ENCODE data around the gene HSBP1.

Gene HSBP1

DNA sequence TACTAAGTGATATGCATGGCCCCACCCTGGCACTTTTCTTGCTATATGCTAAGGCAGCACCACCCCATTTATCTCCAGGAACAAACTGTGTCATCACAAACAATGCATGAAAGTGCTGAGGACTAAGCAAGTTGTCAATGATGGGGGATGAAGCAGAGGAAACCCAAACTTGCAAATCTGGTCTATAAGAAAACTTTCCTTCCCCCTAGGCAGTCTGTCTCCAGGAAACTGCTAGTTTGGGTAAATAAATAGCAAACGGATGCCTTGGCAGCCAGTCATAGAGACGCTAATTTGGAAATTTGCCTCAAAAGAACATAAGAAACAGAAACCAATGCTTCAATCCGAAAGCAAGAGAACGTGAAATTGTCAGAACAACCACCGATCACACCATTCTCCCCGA lies 5.6 kb upstream of the HSBP1 start:
- intact Hi-C loops (cut with DNase I) = no loop called here
- no peak for DNase-seq

DNA sequence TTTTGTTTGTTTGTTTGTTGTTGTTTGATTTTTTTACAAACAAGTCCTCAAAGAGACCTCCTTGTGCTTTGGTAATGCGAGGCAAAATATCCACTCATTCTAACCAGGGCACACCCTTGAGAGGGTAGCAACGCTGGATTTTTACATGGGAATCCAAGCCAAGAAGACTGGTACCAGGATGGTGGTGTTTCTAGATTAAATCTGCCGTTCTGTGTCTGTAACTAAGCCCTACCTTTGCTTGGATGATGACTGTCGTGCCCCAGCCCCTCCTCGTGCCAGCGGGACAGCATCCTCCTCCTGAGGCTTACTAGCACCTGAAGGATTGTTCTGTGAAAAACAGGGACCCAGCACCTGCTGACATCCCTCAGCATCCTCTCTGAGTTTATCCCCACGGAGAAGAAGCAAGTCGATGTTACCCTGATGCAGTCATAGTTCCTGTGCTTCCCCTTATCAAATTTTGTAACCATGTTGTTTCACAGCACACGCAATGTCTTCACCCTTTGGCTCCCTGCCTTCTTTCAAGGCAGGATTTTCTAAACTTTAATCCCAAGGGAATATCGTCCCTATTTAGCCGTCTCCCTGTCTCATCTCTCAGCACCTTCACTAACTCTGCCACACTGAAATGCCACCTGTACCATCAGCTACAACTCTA lies 5.1 kb upstream of the HSBP1 start:
- DNase-seq = no peak
- intact Hi-C loops (cut with DNase I) = no loop called here

DNA sequence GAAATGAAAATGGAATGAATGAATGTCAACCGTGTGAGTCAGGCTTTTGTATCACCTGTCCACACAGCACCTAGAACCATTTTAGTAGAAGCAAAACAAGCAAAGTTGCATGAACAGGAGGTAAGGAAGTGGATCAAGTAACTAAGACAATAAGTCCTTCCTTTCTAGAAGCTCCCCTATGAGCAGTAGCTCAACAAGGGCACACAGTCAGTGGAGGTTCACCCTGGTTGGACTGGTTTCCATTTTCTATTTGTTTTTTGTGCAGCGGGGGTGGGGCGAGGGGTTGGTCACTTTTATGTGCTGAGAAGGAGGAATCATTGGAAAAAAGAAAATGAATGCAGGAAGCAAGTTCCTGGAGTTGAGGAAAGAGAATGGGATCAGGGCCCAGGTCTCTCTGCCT lies 4.0 kb upstream of the HSBP1 start:
- intact Hi-C loops (cut with DNase I) = no loop called here
- DNase-seq = no peak

DNA sequence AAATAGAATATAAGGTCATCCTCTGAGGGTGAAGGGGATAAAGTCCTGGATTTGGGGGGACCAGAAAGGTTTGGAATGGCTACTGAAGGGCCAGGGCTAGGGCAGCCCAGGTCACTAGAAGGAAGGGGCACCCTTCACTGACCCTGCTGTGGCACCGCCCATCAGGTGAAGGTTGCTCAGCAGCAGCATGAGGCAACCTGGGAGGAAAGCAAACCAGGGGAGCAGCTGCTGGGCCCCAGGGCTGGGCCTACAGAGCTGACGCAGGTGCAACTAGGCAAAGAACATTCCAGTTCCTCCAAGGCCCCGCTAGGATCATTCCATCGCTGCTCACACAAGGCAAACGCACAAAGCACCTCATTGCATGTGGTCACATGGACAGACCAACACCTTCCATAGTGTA lies 3.4 kb upstream of the HSBP1 start:
- no peak for DNase-seq
- intact Hi-C loops (cut with DNase I) = no loop called here

DNA sequence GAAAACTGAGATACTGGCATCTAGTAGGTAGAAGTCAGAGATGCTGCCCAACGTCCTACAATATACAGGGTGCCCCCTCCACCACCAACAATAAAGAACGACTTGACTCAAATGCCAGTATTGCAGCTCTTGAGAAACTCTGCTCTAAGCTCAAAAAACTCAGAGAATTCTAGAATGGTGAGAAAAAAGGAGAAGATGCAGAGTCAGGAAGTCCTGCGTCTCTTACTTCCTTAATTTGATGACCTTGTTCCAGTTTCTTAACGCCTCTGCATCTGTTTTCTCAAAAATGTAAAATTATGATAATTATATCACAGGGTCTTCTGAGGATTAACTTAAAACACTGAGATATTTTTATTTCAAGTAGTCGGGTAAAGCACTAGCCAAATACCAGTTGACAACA lies 1.7 kb upstream of the HSBP1 start:
- intact Hi-C loops (cut with DNase I) = no loop called here
- DNase-seq = no peak

DNA sequence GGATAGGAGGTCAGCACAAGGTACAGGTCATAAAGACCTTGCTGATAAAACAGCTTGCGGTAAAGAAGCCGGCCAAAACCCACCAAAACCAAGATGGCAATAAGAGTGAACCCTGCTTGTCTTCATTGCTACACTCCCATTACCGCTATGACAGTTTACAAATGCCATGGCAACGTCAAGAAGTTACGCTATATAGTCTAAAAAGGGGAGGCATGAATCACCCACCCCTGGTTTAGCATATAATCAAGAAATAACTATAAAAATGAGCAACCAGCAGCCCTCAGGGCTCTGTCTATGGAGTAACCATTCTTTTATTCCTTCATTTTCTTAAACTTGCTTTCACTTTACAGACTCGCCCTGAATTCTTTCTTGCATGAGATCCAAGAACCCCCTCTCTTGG lies 1.0 kb upstream of the HSBP1 start:
- intact Hi-C loops (cut with DNase I) = no loop called here
- peak in 1 of 42 donors; percentile 14 for DNase-seq

DNA sequence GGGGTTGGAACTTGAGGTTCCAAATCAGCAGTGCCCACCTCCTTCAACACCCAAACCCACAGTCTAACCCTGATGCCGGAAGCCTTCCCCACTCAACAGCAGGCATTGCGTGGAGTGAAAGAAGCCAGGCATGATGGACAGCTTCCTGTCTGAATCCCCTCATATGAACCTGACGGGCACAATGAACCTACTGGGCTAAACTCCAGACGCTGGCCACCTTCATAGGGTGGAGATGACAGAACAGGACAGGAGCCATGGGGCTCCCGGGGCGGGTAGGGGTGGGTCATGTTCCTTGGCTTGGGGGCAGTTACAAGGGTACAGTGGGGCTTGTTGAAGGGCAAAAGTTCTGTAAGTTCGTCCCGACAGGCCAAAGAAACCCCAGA lies 460 bp upstream of the HSBP1 start:
- intact Hi-C loops (cut with DNase I) = no loop called here
- DNase-seq = peak in 1 of 42 donors; percentile 23

DNA sequence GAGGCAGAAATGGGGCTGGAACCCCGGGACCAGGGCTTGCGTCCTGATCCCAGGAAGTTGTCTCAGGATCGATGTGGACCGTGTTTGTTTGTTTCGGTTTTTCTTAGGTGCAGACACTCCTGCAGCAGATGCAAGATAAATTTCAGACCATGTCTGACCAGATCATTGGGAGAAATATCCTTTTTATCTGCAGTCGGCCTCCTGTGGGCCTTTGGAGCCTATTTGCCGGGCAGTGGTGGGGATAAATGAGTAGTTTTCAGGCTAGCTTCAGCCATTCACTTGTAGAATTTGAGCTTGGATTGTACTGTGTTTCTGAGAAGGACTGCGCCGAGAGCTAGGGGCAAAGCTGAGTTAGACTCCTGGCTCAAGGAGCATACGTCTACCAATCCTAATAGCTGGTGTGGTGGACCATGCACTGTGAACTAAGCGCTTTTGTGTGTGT lies 816 bp downstream of the HSBP1 start:
- intact Hi-C loops (cut with DNase I) = no loop called here
- DNase-seq = no peak

DNA sequence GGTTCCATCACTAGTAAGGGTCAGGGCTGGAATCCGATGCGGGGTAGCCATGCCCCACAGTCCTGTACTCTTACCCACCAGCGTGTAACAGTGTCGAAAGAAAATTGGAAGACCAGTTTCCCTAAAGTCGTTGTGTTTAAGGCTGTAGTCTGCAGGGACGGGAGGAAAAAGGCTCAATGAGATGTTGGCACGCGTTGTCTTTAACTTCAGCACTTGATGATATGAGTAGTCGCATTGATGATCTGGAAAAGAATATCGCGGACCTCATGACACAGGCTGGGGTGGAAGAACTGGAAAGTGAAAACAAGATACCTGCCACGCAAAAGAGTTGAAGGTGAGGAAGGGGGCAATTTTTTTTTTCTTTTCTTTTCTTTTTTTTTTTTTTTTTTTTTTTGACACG lies 1.3 kb downstream of the HSBP1 start:
- DNase-seq = no peak
- intact Hi-C loops (cut with DNase I) = no loop called here

DNA sequence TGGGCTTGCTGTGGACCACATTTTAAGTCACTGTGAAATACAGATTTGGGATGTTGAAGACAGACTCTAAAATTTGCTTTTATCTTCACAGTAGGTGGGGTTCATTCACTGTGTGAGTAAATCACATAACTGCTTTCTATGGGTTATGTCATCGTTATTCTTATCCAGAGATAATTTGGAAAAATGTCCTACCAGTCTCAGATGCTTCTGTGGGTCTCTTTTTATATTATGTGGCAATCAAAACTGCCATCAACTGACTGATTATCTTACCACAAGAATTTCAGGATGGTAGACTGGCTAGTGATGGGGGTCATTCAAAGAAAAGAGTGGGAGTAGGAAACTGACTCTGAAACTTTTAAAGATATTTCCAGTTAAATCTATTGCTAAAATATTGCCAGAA lies 3.1 kb downstream of the HSBP1 start:
- no peak for DNase-seq
- intact Hi-C loops (cut with DNase I) = no loop called here

DNA sequence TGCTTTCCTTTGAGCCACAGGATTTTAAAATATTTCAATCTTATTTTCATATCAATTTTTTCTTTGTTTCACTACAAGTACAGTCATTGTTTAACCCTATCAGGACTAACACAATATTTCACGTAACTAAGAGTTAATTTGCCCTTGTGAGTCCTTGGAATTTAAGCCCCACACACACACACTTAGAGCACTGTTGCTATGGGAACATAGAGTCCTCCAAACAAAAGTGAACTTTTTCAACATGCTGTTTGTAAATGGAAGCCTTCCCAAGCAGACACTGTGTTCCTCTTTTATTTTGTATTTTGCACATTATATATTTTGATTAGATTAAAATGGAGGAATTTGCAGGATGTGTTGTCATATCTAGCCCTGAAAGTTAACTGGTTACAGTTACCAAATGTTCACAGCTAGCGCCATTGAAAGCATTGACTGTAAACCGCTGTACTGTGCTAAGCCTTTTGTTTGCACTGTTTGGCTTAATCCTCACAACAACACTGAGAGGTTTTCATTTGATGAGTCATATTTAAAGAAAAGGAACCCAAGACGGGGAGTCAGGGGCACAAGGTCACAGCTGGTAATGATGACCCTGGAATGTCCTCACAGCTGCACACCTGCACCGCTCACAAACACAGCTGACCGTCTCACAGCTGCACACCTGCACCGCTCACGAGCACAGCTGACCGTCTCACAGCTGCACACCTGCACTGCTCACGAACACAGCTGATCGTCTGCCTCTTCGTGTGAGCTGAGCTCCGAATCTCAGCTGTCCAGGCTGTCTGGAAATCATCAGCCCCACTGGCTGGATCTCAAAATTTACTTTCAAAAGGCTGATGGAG lies 6.3 kb downstream of the HSBP1 start:
- peak in 1 of 42 donors; percentile 18 for DNase-seq

DNA sequence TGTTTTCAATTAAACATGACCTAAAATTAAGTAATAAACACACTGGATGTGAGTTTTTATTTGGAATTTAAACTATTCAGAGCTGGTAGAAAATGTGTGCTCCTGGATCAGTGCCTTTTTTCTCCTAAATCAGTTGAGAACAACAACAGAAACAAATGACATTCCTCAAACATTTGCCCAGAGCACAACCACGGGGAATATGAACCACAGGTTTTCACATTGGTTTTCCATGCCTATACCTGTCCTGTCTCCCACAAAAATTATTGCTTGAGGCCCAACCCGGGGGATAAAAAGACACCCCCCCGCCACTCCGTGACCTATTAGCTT lies 6.8 kb downstream of the HSBP1 start:
- DNase-seq = no peak
- intact Hi-C loops (cut with DNase I) = no loop called here

More for the DNA sequence above, 6.3 kb downstream of the HSBP1 start:
- intact Hi-C loops (cut with DNase I) = no loop called here

DNA sequence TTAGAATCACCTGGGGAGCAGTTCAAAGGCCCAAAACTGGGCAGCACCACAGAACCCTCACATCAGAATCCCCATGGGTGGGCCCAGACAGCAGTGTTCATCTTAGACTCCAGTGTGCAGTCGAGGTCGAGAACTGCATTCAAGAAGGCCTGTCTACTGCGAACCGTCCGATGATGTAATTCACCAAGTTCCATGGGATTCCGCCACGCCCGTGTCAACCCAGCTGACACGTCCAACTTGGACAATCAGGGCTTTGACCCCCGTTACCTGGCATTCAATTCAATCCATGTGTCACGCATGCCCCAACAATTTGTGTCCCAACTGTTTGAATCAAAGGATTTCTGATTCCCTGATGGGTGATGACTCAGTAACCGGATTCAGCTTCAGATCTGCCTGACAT lies 9.2 kb downstream of the HSBP1 start:
- intact Hi-C loops (cut with DNase I) = no loop called here
- DNase-seq = no peak

DNA sequence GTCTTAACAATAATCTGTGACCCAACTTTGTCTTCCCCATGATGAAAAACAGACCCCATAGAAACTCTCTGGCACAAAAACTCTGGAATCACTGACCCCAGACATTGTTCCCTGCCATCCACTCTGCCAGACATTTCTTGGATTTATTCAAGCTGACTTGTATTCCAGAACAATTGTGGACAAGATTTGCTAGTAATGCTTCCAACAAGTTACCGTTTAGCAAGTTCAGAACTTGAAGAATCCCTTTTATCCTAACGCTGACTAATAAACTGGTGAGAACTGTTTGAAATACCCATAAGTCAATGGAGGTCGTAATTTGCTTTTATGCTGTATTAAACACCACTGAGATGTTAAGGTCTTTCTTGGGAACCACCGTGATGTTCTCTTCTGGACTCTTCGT lies 10.5 kb downstream of the HSBP1 start:
- intact Hi-C loops (cut with DNase I) = no loop called here

DNA sequence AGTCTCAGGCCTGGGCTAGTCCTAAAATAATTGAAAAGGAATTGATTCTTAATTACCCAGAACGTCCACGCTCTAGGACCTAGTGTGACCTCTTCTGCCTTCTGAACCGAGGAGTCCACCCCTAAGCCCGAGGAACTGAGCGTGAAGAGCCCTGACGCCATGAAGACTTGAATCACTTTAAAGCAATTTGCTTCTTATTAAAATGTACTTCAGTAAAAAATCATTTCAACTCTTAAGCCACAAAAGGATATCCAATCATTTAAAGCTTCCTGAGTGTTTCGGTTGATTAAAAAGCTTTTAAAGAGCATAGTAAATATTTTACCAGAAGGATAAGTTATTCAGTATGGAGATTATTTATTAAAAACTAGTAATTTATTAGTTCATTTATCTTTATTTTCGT lies 11.6 kb downstream of the HSBP1 start:
- DNase-seq = no peak
- intact Hi-C loops (cut with DNase I) = no loop called here

More for the DNA sequence above, 10.5 kb downstream of the HSBP1 start:
- DNase-seq = no peak

DNA sequence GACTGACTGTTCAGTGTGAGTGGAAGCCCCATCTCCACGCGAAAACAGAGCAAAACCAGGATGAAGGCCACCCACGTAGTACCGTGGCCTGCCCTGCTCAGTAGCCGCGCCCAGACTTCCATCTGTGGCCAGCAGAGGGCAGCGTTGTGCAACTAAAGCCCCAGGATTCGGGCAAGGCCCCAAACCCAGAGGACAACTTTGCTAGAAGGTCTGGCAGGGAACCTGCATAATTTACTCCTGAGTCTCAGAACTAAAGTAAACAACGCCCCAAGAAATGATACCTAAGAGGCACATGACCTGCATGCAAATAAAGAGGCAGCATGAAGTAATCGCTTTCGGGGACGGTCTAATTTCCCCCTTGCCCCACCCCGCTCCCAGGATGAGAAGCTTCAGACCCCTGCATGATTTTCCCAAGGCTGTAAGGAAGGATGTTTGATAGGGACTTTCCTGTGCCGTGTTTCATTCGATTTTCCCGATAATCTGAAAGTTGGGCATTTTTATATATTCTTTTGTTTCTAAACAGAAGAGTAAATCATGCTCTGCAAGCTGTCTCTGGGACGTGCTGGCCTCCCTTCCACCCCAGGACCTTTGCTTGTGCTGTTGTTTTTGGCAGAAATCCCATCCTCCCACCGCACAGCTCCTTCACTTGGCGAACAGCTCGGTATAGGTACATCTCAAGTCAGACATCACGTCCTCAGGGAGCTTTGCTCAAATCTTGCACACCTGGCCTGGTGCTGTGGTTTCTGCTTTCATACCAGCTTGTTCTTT lies 18.6 kb downstream of the HSBP1 start:
- intact Hi-C loops (cut with DNase I) = no loop called here
- peak; percentile 64 to 96 (median 90) for DNase-seq

DNA sequence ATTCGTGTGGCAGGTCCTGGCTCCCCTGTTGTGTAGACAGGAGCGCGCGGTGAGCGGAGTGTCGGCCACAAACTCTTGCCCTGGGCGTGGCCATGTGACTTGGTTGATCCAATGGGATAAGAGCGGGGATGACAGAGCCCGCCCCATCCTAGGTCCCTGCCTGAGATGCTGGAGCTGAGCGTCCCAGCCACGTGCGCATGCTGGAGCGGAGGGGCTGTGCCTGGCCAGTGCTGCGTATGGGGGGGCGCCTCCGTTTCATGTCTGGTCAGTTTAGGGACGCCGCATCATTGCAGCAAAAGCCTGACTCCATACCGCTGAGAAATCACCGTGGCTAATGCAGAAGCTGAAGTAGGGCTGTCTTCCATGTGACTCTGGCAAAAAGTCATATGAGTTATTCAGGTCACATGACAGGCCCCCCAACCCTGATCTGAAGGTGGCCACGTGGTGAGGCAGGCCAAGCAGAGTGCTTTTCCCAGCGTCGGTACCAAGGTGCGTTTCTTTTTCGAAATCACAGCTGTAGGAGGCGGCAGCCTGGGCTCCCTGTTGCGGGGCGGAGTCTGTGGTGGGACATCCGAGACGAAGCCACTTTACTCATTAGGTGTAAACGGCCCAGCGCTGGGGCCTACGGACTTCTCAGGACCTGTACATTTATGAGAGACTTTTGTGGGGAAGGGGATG lies 22.5 kb downstream of the HSBP1 start:
- intact Hi-C loops (cut with DNase I) = no loop called here
- DNase-seq = peak in 1 of 42 donors; percentile 33

DNA sequence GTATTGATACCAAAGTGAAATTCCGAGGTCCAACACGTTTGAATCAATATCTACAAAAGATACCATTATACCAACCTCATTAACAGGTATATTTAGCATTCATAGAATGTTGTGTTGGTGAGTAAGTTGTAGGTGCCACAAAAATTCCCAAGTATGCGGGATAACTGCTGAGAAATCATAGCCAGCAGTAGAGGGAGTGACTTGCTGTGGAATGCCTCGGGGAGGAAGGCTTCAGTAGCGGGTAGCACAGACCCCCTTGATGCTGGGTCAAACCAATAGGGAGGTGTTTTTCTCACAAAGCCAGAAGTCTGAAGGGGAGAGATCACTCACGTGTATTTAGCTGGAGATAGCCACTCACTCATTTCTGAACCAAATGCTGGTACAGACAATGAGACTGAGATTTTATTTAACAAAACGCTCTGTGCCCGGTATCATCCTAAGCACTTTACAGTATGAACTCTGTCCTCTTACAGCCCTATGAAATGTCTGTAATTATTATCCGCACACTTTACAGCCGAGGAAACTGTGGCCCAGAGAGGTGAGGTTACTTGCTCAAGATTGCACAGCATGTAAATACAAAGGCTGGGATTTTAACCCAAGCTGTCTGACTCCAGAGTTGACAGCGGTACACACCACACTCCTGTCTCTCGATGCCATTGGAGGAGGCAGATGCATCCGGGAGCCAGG lies 23.1 kb downstream of the HSBP1 start:
- intact Hi-C loops (cut with DNase I) = no loop called here
- peak in 1 of 42 donors; percentile 1 for DNase-seq

DNA sequence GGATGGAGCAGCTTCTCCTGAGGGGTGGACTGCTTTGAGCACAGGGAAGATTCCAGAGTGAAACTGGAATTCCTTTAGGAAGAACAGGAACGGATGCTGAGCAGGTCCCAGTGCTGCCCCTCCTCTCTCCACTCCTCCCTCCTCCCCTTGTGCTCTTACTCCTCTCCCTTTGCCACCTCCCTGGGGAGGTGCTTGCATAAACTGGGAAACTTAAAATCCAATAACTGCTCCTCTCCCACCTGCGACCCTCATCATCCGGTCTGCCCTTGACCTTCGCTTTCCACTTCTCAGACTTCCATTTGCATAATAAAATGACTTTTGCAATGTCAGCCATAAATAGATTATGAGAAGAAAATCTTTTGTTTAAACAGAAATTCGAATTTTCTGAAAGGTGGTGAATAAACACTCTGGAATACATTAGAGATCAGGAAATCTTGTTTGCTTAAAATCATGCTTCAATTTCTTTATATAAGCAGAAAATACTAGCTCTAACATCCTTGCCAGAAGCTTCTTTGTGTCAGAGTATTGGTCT lies 23.7 kb downstream of the HSBP1 start:
- peak in 2 of 42 donors; percentile 2 to 30 for DNase-seq
- intact Hi-C loops (cut with DNase I) = no loop called here
